Measurements from ENCODE around the gene TTF1.

The TTF1 gene

GRCh38 chr9:132408521-132408920, 1.9 kb upstream of the TTF1 start:
- TF ChIP-seq CTCF (IDR thresholded peaks at IDR 0.05; ENCODE audit: low read depth, low read length, missing control alignments), result no peak
- no peak for DNase-seq (ENCODE audit: low read depth)
- H3K4me3 ChIP-seq (ENCODE audit: low read depth, low read length), result no peak overlapping the region

- H3K4me3 ChIP-seq (ENCODE audit: low read depth, low read length), result no peak overlapping the region; the same call in 1 of the 2 replicates
- no peak for DNase-seq (ENCODE audit: low read depth)
- TF ChIP-seq CTCF (IDR thresholded peaks at IDR 0.05; ENCODE audit: low read depth, low read length, missing control alignments), result no peak
Measured at GRCh38 chr9:132407196-132407595, 556 bp upstream of the TTF1 start.

GRCh38 chr9:132404228-132404881, 2.3 kb downstream of the TTF1 start:
- DNase-seq (ENCODE audit: low read depth), result no peak
- no peak for TF ChIP-seq CTCF (IDR thresholded peaks at IDR 0.05; ENCODE audit: low read depth, low read length, missing control alignments)
- H3K4me3 ChIP-seq (ENCODE audit: low read depth, low read length), result no peak overlapping the region

DNA sequence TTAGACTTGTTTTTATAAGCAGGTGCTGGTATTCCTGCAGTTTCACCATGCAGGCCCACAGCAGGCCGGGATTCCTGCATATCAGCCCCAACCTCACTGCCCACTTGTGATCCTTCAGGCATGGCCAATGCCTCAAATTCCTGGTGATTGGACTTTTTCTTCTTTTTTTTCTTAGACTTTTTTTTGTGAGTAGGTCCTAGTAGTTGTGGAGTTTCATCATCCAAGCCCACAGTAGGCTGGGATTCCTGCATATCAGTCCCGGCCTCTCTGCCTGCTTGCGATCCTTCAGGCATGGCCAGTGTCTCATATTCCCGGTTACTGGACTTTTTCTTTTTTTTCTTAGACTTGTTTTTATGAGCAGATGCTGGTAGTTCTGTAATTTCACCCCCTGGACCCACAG, 4.8 kb downstream of the TTF1 start:
- H3K4me3 ChIP-seq (ENCODE audit: low read depth, low read length), result no peak overlapping the region
- no peak for TF ChIP-seq CTCF (IDR thresholded peaks at IDR 0.05; ENCODE audit: low read depth, low read length, missing control alignments)
- DNase-seq (ENCODE audit: low read depth), result no peak

- TF ChIP-seq CTCF (IDR thresholded peaks at IDR 0.05; ENCODE audit: low read depth, low read length, missing control alignments), result no peak
Measured at GRCh38 chr9:132395560-132395959, 11.1 kb downstream of the TTF1 start.

DNA sequence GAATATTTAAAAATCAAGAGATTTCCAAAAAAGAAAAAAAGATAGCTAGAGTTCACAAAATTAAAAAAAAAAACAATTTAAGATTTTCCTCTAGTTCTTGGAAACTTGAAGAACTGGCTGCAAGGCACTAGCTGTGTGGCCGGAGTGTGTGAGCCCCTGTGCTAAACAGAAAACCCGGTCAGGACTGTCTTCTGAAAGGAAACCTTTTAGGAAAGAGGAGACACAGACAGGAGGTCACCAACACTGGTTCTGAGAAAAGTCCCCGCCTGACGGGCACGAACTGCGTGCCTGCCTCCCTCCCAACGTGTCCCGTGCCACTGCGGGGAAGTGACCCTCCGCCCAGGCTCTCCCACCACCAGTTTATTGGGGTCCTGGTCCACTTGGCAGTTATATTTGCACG, 15.2 kb downstream of the TTF1 start:
- TF ChIP-seq CTCF (IDR thresholded peaks at IDR 0.05; ENCODE audit: low read depth, low read length, missing control alignments), result no peak
- no peak overlapping the region for H3K4me3 ChIP-seq (ENCODE audit: low read depth, low read length)
- DNase-seq (ENCODE audit: low read depth), result no peak

More at GRCh38 chr9:132395560-132395959, 11.1 kb downstream of the TTF1 start:
- DNase-seq (ENCODE audit: low read depth), result no peak
- H3K4me3 ChIP-seq (ENCODE audit: low read depth, low read length), result no peak overlapping the region

- no peak for DNase-seq (ENCODE audit: low read depth)
- no peak for TF ChIP-seq CTCF (IDR thresholded peaks at IDR 0.05; ENCODE audit: low read depth, low read length, missing control alignments)
- H3K4me3 ChIP-seq (ENCODE audit: low read depth, low read length), result no peak overlapping the region
Measured at GRCh38 chr9:132390966-132391365, 15.7 kb downstream of the TTF1 start.
